Germinal center (tissue), 1 donor: ENCODE data around the gene KLHL30.

Experiments
- DNase-seq: peaks from one replicate; pipeline ENCODE4 v3.0.0; 2012; ENCODE audit warnings: mixed read lengths, low spot score

KLHL30 gene

DNA sequence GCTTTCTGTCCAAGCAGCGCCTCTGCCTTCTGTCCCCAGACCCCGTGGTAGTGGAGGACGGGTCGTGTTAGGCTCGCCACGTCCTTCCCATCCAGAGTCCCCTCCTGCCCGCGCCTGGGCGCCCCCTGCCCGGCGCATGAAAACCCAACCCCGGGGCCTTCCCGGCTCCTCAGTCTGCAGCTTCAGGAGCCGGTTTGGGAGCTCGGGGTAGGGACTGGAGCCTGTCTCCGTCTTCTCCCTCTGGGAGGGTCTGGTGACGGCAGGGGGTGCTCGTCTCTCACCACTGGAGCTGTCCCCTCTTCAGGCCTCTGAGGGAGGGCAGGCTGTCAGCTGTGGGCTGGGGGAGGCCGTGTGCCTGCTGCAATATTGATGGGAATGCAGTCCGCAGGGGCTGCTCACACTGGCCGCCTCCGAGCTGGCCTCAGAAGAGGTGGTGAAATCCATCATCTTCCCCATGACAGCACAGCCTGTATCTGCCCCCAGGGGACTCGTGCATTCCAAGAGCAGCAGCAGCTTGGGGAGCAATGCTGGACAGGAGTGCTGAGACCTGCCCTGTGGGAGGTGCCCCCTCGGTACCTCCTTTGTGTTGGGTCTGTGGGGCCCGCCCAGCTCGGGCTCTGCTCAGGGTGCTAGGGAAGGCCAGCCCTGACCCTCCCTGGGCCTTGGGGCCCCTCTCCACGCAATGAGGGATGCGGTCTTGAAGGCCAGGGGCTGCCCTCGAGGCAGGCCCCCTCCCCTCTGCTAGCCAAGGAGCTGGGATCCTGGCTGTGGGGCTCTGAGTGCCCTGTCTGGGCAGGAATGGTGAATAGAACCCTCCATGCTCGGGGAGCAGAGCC, 17.8 kb upstream of the KLHL30 start:
- DNase-seq: no peak

- DNase-seq: no peak
Measured at GRCh38 chr2:238121511-238122286, 16.8 kb upstream of the KLHL30 start.

DNA sequence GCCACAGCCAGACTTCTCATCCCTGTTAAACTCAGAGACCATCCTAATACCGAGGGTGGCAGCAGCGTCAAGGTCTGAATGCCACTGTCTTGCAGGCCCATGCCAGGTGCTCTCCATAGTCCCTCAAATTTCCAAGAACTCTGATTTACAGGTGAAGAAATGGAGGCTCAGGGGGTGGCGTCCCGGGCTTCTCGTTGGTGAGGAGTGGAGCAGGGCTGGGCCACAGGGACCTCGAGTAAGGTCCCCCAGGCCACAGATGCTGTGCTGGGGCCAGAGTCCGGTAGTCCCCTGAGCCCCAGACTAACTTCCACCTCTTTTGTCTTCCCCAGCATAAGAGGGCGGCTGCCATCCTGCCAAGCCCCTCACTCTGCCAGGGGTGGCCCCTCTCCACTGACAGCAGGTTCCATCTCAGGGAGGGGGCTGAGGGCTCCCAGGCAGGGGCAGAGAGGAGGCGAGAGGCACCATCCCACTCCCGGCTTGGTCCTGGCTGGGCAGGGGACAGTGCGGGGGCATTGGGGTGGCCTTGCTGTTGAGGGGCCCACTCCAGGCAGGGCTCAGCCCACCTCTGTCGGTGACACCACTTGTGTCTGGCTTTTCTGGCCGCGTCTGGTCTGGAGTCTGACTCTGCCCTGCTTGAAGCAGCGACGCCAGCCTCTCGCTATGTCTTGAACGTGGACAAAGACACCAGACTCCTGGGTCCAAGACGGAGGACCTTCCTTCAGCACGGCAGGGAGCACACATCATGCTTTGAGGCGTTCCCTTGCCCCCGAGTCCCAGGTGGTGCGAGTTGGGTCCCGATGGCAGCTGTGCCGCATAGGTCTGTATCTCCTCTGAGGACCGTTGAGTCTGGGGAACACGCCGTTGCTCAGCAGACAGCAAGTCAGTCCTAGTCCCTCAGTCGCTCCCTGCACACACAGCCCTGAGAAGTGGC, 15.9 kb upstream of the KLHL30 start:
- DNase-seq: no peak

- no peak for DNase-seq
Measured at GRCh38 chr2:238123218-238123971, 15.1 kb upstream of the KLHL30 start.

GRCh38 chr2:238123991-238124470, 14.4 kb upstream of the KLHL30 start:
- DNase-seq: no peak

DNA sequence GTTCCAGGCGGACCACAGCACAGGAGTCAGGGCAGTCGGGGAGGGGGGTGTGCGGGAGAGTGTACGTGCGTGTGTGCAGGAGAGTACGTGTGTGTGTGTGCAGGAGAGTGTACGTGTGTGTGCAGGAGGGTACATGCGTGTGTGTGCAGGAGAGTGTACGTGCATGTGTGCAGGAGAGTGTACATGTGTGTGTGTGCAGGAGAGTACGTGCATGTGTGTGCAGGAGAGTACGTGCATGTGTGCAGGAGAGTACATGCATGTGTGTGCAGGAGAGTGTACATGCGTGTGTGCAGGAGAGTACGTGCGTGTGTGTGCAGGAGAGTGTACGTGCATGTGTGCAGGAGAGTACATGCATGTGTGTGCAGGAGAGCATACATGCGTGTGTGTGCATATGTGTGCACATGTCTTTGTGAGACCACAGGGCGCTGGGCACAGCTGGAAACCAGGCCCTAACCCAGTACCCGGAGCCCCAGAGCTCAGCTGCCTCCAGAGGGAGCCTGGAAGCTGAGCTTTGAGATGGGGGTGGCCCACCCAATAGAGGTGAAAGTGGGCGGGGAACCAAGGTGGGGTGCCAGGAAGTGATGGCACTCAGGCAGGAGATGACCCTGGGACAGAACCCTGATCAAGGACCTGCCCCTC, 13.9 kb upstream of the KLHL30 start:
- DNase-seq: no peak

GRCh38 chr2:238125127-238125885, 13.2 kb upstream of the KLHL30 start:
- no peak for DNase-seq

DNA sequence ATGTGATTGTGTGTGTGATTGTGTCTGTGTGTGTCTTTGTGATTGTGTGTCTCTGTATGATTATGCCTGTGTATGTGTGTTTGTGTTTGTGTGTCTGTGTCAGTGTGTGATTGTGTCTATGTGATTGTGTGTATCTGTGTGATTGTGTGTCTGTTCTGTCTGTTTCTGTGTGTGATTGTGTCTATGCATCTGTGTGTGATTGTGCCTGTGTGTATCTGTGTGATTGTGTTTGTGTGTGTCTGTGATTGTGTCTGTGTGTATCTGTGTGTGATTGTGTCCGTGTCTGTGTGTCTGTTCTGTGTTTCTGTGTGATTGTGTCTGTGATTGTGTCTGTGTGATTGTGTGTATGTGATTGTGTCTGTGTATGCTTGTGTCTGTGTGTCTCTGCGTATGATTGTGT, 12.1 kb upstream of the KLHL30 start:
- DNase-seq: no peak

- DNase-seq: no peak
Measured at GRCh38 chr2:238126775-238127164, 11.7 kb upstream of the KLHL30 start.

GRCh38 chr2:238127165-238128060, 11.1 kb upstream of the KLHL30 start:
- DNase-seq: no peak

DNA sequence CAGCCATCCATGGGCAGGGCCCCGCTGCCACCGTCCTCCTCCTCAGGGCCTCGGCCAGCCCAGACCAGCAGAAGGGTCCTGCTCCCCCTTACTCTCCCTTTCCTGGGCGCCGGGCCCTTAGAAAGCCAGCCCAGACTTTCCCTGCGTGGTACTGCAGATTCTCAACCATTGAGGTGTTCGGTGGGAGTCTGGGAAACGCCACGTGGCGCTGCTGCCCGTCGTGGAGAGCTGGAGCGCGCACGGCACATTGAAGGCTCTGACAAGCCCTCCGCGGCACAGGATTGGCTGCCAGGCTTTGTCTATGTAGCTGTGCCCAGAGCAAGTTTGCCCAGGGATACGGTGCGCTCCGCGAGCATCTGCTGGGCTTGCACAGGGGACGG, 10.4 kb upstream of the KLHL30 start:
- no peak for DNase-seq

- no peak for DNase-seq
Measured at GRCh38 chr2:238128534-238129001, 9.9 kb upstream of the KLHL30 start.

GRCh38 chr2:238129166-238130010, 9.1 kb upstream of the KLHL30 start:
- DNase-seq: no peak

DNA sequence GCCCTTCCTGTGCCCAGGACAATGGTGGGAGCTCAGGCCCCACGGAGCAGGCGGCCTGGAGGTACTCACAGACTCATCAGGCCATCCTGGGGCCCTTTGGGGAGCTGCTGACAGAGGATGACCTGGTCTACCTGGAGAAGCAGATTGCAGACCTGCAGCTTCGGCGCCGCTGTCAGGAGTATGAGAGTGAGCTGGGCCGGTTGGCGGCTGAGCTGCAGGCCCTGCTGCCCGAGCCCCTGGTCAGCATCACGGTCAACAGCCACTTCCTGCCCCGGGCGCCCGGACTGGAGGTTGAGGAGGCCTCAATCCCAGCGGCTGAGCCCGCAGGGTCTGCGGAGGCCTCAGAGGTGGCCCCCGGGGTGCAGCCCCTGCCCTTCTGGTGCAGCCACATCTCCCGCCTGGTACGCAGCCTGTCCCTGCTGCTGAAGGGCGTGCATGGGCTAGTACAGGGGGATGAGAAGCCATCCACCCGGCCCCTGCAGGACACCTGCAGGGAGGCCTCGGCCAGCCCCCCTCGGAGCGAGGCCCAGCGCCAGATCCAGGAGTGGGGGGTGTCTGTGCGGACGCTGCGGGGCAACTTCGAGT, 8.3 kb upstream of the KLHL30 start:
- no peak for DNase-seq

DNA sequence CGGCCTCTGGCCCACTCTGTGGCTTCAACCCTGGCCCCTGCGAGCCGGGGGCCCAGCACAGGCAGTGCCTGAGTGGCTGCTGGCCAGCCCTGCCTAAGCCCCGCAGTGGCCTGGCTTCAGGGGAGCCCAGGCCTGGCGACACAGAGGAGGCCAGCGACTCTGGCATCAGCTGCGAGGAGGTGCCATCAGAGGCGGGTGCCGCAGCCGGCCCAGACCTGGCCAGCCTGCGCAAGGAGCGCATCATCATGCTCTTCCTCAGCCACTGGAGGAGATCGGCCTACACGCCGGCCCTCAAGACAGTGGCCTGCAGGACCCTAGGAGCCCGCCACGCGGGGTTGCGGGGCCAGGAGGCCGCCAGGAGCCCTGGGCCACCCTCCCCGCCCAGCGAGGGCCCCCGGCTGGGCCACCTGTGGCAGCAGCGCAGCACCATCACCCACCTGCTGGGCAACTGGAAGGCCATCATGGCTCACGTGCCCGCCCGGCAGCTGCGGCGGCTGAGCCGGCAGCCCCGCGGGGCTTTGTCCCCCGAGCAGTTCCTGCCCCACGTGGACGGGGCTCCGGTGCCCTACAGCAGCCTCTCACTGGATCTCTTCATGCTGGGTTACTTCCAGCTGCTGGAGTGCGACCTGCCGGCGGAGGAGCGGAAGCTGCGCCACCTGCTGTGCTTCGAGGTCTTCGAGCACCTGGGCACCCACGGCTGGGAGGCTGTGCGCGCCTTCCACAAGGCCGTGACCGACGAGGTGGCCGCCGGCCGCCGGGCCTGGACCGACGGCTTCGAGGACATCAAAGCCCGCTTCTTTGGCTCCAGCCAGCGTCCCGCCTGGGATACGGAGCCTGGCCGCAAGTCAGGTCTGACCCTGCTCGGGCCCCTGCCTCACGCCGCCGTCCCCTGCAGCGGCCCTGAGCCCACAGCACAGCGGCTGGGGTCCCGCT, 7.5 kb upstream of the KLHL30 start:
- no peak for DNase-seq

GRCh38 chr2:238131761-238132462, 6.6 kb upstream of the KLHL30 start:
- no peak for DNase-seq
